Measurements from ENCODE around the gene UBE2J1.

Gene UBE2J1

GRCh38 chr6:89287351-89288028 lies 65.0 kb downstream of the UBE2J1 start:
- DNase-seq = no peak

DNA sequence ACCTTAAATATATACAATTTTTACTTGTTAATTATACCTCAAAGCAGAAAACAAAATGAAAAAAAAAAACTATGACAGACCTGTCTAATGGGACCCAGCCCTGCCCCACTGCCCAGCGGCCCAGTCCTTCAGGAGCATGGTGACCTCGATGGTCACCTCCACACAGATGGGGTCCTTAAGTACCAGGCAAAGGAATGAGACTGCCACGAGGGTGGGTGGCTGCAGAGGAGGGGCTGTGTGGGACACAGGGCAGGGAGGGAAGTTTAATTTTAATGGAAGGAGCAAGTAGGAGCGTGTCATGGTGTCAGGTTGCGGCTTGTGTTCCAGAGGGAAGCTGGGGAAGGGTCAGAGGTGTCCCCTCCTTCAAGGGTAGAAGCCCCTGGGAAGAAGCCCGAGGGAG lies 66.0 kb downstream of the UBE2J1 start:
- no peak for DNase-seq

DNA sequence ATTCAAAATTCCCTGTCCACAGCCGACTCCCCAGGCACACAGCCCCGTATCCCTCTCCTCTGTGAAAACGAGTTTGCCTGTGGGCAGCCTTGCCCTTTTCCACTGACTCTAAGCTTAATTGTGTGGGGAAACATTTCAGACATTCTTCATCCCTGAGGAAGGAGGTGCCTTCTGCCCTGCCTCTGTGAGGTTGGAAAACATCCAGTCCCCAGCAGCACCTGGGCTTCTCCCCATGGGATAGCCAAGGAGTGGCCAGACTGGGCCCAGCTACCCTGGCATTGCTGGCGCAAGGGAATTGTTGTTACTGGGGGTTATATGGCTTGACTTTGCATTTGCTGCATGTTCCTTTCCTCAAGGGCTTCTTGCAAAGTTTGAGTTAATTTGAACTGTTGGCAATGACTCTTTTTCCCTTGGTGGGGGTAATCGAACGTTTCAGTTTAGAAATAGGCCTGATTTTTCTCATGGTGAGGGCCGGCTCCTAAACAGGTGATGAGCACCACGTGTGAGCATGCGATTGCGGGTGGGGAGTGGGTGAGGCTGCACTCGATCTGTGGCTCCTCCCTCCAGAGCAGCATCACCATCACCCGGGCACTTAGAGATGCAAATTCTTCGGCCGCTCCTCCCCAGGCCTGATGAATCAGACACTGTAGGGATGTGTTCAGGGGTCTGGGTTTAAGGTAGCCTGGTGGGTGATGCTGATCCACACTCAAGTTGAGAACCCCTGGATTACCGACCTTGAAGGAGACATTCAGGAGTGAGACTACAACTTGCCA lies 67.4 kb downstream of the UBE2J1 start:
- no peak for DNase-seq

DNA sequence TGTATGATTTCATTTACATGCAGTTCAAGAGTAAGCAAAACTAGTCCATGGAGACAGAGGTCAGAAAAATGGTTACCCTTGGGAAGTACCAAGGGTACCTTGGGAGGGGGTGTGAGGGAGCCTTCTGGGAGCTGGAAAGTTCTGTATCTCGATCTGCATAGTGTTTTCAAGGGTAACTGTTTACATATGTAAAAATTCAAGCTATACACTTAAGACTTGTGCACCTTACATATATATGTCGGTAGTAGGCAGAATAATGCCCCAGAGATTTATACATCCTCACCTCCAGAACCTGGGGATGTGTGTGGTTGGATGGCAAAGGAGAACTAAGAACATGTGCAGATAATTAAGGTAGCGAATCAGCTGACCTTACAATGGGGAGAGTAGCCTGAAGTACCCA lies 68.4 kb downstream of the UBE2J1 start:
- no peak for DNase-seq

- no peak for DNase-seq
Observed at GRCh38 chr6:89282749-89283148, 69.8 kb downstream of the UBE2J1 start.

DNA sequence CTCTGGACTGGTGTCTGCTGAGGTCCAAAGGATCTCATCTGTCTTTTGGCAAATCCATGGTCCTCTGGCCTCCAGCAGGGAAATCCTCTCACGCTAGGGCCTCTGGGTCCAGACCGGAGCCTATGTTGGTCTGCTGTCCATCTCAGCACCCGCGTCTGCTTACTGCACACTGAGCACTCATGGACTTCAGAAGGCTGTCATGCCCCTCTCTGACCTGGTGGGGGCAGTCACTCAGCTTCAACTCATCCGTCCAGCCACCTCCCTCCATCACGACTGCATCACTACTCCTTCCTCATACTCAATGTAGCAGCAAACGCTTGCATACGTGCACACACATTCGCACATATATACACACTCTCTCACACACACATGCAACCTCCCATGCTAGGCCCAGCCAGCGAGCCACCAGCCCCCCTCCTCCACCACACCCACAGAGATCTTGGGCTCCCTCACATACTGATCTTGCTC lies 70.7 kb downstream of the UBE2J1 start:
- no peak for DNase-seq

- no peak for DNase-seq
Observed at GRCh38 chr6:89278956-89279355, 73.6 kb downstream of the UBE2J1 start.
